OCI-LY7 (cell line): ENCODE measurements around the gene MGRN1.

Experiments used
- EZH2phosphoT487 ChIP-seq: fragments of 200-600 bp; sonication (generic); IDR thresholded peaks from 2 replicates; pipeline ENCODE4 v1.6.1; 2018; ENCODE audit warnings: low read depth, borderline replicate concordance, mild to moderate bottlenecking, mixed run types, antibody characterized with exemption, low read length, moderate library complexity, mixed read lengths
- TF ChIP-seq, protein P1 (sequence below): fragments of 200-600 bp; sonication (generic); conservative IDR thresholded peaks from 2 replicates; pipeline ENCODE4 v1.5.1; 2014; ENCODE audit warnings: mild to moderate bottlenecking, antibody characterized with exemption, low read length, moderate library complexity, mixed read lengths

DNA sequence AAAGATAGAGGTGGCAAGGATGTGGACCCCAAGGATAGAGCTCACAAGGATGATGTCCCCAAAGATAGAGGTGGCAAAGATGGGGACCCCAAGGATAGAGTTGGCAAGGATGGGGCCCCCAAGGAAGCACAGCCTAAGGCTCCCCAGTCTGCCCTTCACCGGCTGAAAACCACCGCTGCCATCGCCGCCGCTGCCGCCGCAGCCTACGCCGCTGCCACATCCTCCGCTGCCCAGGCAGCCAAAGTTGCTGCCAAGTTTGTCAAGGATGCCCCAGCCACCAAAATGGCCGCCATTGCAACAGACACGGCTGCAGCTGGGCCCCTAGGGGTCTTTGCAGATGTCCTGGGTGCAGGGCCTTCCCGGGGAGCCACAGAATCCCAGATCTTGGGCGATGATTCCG lies 48.6 kb upstream of the MGRN1 start:
- TF ChIP-seq, protein P1, sequence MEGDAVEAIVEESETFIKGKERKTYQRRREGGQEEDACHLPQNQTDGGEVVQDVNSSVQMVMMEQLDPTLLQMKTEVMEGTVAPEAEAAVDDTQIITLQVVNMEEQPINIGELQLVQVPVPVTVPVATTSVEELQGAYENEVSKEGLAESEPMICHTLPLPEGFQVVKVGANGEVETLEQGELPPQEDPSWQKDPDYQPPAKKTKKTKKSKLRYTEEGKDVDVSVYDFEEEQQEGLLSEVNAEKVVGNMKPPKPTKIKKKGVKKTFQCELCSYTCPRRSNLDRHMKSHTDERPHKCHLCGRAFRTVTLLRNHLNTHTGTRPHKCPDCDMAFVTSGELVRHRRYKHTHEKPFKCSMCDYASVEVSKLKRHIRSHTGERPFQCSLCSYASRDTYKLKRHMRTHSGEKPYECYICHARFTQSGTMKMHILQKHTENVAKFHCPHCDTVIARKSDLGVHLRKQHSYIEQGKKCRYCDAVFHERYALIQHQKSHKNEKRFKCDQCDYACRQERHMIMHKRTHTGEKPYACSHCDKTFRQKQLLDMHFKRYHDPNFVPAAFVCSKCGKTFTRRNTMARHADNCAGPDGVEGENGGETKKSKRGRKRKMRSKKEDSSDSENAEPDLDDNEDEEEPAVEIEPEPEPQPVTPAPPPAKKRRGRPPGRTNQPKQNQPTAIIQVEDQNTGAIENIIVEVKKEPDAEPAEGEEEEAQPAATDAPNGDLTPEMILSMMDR: no peak
- no peak for TF ChIP-seq EZH2phosphoT487
